OCI-LY3 (cell line): ENCODE results near the gene NRAP.

Experiments used
- H2AFZ ChIP-seq: fragments of 200-600, 300-600 bp; shearing (Covaris generic); 2 replicates; pipeline ENCODE4 v1.6.0; 2014; ENCODE audit warnings: antibody characterized with exemption, low read depth, low read length
- H3K27ac ChIP-seq: fragments of 200-600, 300-600 bp; sonication (generic); 2 replicates; pipeline ENCODE4 v1.5.1; 2014; ENCODE audit warnings: mild to moderate bottlenecking, low read length, moderate library complexity, mixed read lengths
- H3K27me3 ChIP-seq: fragments of 200-600, 300-600 bp; sonication (generic); 2 replicates; pipeline ENCODE4 v1.6.1; 2014; ENCODE audit warnings: low read depth, low read length, mixed read lengths
- H3K36me3 ChIP-seq: fragments of 200-600, 300-600 bp; sonication (generic); replicated peaks from 2 replicates; pipeline ENCODE3; 2014; ENCODE audit warnings: low read depth, low read length, mixed read lengths
- H3K4me1 ChIP-seq: fragments of 300-600, 200-600 bp; sonication (generic); 2 replicates; pipeline ENCODE4 v1.6.1; 2014; ENCODE audit warnings: low read length, mixed read lengths
- H3K4me2 ChIP-seq: fragments of 200-600, 300-600 bp; sonication (generic); 2 replicates; pipeline ENCODE4 v1.6.1; 2014; ENCODE audit warnings: low read length, mixed read lengths
- H3K4me3 ChIP-seq: fragments of 300-600, 200-600 bp; sonication (generic); 2 replicates; pipeline ENCODE4 v1.5.1; 2014; ENCODE audit warnings: antibody characterized with exemption, mild to moderate bottlenecking, low read length, moderate library complexity
- H3K79me2 ChIP-seq: fragments of 300-600, 200-600 bp; shearing (Covaris generic); 2 replicates; pipeline ENCODE4 v1.6.1; 2014; ENCODE audit warnings: mild to moderate bottlenecking, low read length, mixed read lengths
- H3K9ac ChIP-seq: fragments of 300-600, 200-600 bp; shearing (Covaris generic); 2 replicates; pipeline ENCODE4 v1.6.0; 2014; ENCODE audit warnings: mild to moderate bottlenecking, low read length, moderate library complexity
- H3K9me3 ChIP-seq: fragments of 200-600, 300-600 bp; shearing (Covaris generic); 2 replicates; pipeline ENCODE4 v1.6.1; 2014; ENCODE audit warnings: low read length, mixed read lengths; ENCODE audit not compliant: insufficient read depth
- H4K20me1 ChIP-seq: fragments of 200-600, 300-600 bp; sonication (generic); 2 replicates; pipeline ENCODE4 v1.6.1; 2016; ENCODE audit warnings: low read length, mixed read lengths; ENCODE audit not compliant: insufficient read depth
- EZH2phosphoT487 ChIP-seq: fragments of 200-600 bp; shearing (Covaris generic); IDR thresholded peaks from 2 replicates; pipeline ENCODE4 v1.6.1; 2018; ENCODE audit warnings: antibody characterized with exemption, mixed run types, low read depth
- TF ChIP-seq, protein P1 (sequence below): fragments of 200-600, 300-600 bp; sonication (generic); IDR thresholded peaks from 2 replicates; pipeline ENCODE4 v1.5.1; 2014; ENCODE audit warnings: antibody characterized with exemption, low read length, low read depth

Gene NRAP

DNA sequence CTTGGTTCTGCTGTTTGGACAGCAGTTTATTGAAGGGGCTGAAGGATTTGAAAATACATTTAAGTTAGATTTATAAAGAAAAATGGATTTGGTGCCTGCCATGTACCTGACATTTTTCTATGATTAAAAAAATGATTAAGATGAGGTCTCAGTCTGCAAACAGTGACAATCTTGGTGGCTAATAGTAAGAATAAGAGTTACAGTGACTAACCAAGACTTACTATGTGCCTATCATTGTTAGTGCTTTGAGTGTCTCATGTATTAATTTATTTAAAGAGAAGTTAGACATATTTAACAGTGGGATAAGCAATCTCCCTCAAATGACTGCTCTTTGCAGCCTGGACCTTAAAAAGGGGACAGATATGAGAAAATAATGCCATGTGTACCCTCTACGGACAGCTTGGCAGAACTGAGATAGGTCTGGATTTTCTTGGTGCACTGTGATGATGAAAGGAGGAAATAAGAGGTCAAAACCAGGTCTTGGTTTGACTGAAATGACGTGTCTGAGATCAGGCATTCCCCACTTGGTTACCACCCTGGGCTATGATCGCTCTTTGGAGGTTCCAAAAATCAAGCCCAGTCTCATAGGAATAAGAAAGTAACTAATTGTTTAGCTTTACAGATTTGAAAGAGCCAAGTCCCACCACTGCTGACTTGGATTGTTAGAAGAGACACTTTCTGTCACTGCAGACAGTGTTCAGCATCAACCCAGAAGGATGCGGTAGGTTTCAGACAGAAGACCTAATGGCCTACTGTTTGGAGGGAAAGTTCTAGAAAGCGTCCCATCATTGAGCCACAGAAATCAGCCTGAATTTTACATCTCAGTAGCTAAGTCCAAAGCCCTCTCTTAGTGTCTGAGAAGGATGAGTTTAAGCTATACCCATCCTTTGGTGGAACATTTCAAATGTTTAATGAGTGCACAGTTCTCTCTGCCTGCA is 18.0 kb upstream of the NRAP start:
- Histone ChIP-seq H3K9ac (no peak overlapping the region), H3K4me3 (peak overlapping the region; percentile 97), H3K79me2 (no peaks in the 10 kb centered on the region), H3K4me1 (peaks cover 33% of the 10 kb centered on the region), H3K27ac (peak overlapping the region; percentile 21; the same call in 1 of the 2 replicates), H4K20me1 (peaks cover 13% of the 10 kb centered on the region), H3K36me3 (peaks cover 6% of the 10 kb centered on the region), H2AFZ (no peak overlapping the region), H3K9me3 (peaks cover 6% of the 10 kb centered on the region; the same call in 1 of the 2 replicates), H3K27me3 (peaks cover 6% of the 10 kb centered on the region; the same call in 1 of the 2 replicates), H3K4me2 (peak overlapping the region; percentile 100)
- no peak for TF ChIP-seq EZH2phosphoT487
- TF ChIP-seq, protein P1, sequence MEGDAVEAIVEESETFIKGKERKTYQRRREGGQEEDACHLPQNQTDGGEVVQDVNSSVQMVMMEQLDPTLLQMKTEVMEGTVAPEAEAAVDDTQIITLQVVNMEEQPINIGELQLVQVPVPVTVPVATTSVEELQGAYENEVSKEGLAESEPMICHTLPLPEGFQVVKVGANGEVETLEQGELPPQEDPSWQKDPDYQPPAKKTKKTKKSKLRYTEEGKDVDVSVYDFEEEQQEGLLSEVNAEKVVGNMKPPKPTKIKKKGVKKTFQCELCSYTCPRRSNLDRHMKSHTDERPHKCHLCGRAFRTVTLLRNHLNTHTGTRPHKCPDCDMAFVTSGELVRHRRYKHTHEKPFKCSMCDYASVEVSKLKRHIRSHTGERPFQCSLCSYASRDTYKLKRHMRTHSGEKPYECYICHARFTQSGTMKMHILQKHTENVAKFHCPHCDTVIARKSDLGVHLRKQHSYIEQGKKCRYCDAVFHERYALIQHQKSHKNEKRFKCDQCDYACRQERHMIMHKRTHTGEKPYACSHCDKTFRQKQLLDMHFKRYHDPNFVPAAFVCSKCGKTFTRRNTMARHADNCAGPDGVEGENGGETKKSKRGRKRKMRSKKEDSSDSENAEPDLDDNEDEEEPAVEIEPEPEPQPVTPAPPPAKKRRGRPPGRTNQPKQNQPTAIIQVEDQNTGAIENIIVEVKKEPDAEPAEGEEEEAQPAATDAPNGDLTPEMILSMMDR: no peak

DNA sequence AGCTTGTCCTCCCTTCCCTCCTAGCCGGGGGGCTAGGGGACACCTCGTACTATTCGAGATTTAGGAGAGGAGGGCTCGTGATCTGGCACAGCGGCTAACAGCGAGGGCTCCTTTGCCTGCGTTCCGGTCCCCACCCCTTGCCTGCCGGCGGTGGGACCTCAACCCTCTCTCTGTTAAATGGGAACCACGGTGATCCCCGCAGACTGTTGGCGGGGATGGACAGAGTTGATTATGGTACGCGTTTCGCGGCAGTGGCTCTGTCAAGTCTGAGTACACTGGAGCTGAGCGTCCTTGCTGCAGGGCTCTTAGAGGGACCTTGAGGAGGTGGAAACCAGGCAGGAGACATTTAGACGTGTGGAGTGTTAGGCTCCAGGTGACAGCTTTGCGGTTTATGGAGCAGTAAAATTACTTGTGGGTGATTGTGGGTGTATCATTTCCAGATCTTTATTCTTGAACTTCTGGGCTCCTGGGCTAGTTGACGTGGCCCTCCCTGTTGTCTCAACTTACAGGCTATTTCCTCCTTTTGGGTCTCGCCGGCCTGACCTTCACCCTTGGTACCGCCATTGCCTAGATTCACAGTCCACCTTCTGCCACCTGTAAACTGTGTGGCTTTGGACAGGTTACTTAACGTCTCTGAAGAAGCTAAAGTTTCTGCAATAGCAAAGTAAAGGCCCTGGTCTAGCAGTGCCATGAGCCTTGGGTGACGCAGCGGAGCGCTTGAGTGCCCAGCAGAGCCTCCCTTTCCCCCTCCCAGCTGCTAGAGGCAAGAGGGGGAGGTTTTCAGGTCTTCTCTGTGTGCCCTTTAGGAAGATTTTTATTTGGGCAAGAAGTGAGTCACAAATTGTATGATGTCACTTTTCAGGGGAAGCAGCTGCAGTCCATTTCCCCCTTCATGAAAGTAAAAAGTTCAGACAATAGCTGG is 16.6 kb upstream of the NRAP start:
- Histone ChIP-seq H4K20me1 (peaks cover 13% of the 10 kb centered on the region), H3K4me2 (peak overlapping the region; percentile 100), H3K4me1 (peaks cover 33% of the 10 kb centered on the region), H3K9ac (peak overlapping the region; percentile 52), H3K36me3 (peaks cover 6% of the 10 kb centered on the region), H3K4me3 (peak overlapping the region; percentile 97), H3K27ac (no peak overlapping the region), H3K79me2 (no peaks in the 10 kb centered on the region), H3K27me3 (peaks cover 6% of the 10 kb centered on the region; the same call in 1 of the 2 replicates), H3K9me3 (peaks cover 5% of the 10 kb centered on the region; the same call in 1 of the 2 replicates), H2AFZ (peak overlapping the region; percentile 95)
- no peak for TF ChIP-seq EZH2phosphoT487
- TF ChIP-seq, protein P1: no peak

DNA sequence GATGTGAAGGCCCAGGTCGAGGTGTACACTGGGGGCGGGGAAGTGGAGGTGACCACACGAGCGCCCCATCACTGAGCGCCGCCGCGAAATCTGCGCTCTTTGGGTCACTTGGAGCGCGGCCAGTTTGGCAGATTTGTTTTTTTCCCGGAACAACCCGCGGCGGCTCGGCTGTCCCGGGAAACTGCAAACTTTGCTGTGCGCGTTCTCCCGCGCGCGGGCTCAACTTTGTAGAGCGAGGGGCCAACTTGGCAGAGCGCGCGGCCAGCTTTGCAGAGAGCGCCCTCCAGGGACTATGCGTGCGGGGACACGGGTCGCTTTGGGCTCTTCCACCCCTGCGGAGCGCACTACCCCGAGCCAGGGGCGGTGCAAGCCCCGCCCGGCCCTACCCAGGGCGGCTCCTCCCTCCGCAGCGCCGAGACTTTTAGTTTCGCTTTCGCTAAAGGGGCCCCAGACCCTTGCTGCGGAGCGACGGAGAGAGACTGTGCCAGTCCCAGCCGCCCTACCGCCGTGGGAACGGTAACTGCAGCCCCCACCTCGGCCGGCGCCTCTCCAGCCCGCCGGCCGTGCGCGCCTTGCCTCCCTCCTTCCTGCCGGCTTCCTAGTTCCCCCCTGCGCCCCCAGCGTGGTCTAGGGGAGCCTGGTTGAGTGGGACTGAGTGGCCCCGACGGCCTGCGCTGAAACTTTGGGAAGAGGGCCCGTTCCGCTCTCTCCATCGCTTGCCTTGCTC is 15.8 kb upstream of the NRAP start, which contains the start of gene CASP7:
Gene CASP7, plus strand, starts transcription at position 450 of the 727 bp plus-strand sequence. CDS start 17,582 bp downstream, outside the sequence.
- peak within 1 kb of the TSS; percentile 95 for H2AFZ ChIP-seq

More for the DNA sequence above, 15.8 kb upstream of the NRAP start, which contains the start of gene CASP7:
- Histone ChIP-seq H3K9ac (peak within 1 kb of the TSS; percentile 52), H3K27me3 (peaks cover 6% of the 10 kb centered on the region; the same call in 1 of the 2 replicates), H3K4me2 (peak within 1 kb of the TSS; percentile 100), H3K4me3 (peak within 1 kb of the TSS; percentile 97), H4K20me1 (peaks cover 13% of the 10 kb centered on the region), H3K27ac (no peak within 1 kb of the TSS), H3K36me3 (peaks cover 6% of the 10 kb centered on the region), H3K9me3 (peaks cover 5% of the 10 kb centered on the region; the same call in 1 of the 2 replicates), H3K4me1 (peaks cover 33% of the 10 kb centered on the region), H3K79me2 (no peaks in the 10 kb centered on the region)
- TF ChIP-seq EZH2phosphoT487: no peak
- TF ChIP-seq, protein P1: no peak
